Cardiac fibroblast (primary cell): ENCODE data around the gene ARPC5L.

Experiments
- DNase-seq, 2 donors: peaks; one replicate each; pipeline versions ENCODE4 v3.0.0 to v3.0.0-alpha.2; 2010; ENCODE audit warnings: low read depth in 2 of 2
- H3K4me3 ChIP-seq, 2 donors: replicated peaks in 1 of 2; 1 replicate in 1 of 2; 2 replicates in 1 of 2; pipeline ENCODE4 v1.5.1; 2011; ENCODE audit warnings: low read depth in 2 of 2, low read length in 2 of 2, mild to moderate bottlenecking in 2 of 2, moderate library complexity in 1 of 2
- CTCF ChIP-seq: IDR thresholded peaks from one replicate; pipeline ENCODE4 v1.5.1; 2011; ENCODE audit warnings: low read depth, mild to moderate bottlenecking, low read length, inconsistent platforms

The ARPC5L gene

DNA sequence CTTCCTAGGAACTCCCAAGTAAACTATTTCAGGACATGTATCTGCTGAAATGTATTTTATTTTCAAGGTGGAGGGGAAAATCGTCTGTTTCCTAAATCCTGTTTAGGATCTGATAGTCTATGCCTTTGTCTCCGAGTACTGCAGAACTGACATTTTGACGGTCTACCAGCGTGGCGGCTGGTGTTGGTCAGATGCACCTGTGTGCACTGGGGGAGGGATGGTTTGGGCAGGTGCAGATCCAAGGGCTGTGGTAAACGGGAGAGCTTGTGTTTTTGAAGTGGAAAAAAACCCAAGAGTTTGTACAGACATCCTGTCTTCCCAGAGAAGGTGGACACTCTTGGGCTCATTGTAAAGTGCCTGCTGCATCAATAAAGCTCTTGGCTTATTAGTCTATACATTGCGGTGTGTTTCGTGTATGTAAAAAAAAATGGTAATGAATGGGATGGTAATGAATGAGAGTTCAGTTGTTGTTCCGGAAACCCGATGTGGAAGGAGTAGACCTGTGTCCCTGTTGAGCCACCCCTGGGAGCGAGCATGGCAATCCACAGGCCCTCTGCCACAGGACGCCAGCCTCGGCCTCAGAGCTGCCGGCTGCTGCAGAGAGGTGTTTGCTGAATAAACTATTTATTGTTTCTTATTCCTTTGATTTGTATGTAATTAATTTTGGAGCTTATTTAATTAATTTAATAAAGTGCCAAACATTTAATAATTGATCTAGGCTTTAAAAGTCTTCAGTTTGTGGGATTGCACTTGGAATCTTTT, 15.3 kb downstream of the ARPC5L start:
- DNase-seq = no peak

GRCh38 chr9:124878021-124878420, 16.1 kb downstream of the ARPC5L start:
- no peak overlapping the region for H3K4me3 ChIP-seq
- no peak for DNase-seq
- no peak for TF ChIP-seq CTCF

More for the DNA sequence above, 15.3 kb downstream of the ARPC5L start:
- no peak overlapping the region for H3K4me3 ChIP-seq
- TF ChIP-seq CTCF = no peak

DNA sequence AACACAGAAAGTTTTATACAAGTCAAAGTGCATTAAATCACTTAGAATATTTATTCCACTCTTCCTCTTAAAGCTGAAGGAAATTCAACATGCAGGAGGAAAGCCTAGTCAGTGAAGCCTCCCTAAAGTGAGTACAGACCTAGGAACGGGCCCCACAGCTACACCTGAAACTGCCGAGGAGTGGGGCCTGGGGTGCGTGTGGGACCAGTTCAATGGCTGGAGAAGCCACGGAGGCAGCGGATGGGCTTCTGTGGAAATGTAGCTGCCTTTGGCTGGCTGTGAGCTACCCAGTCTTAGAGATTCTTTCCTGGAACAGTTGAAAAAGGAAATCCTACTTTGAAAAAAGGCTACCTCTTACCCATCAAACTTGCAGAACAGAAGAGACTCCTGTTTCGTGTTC, 16.6 kb downstream of the ARPC5L start:
- no peak for DNase-seq
- H3K4me3 ChIP-seq = no peak overlapping the region
- TF ChIP-seq CTCF = no peak

GRCh38 chr9:124879226-124879625, 17.3 kb downstream of the ARPC5L start:
- DNase-seq = no peak
- no peak overlapping the region for H3K4me3 ChIP-seq
- TF ChIP-seq CTCF = no peak

DNA sequence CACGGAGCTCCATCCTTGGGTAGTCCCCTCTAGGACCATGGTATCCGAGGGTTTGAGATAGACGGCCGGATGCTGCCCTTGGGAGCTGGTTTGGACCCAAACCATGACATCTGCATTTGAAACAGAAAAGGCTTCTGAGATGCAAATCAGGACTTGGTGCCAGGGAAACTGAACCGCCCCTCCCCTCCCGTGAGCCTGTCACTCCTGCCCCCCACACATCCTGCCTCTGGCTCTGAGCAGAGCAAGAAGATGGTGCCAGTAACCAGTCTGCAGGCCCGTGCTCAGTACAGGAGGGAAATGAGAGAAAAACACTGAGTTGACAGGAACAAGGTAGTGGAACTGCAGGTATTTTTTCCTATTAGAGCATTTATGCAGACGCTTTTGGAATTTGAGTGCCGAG, 18.6 kb downstream of the ARPC5L start:
- DNase-seq = no peak
- no peak for TF ChIP-seq CTCF
- H3K4me3 ChIP-seq = no peak overlapping the region

DNA sequence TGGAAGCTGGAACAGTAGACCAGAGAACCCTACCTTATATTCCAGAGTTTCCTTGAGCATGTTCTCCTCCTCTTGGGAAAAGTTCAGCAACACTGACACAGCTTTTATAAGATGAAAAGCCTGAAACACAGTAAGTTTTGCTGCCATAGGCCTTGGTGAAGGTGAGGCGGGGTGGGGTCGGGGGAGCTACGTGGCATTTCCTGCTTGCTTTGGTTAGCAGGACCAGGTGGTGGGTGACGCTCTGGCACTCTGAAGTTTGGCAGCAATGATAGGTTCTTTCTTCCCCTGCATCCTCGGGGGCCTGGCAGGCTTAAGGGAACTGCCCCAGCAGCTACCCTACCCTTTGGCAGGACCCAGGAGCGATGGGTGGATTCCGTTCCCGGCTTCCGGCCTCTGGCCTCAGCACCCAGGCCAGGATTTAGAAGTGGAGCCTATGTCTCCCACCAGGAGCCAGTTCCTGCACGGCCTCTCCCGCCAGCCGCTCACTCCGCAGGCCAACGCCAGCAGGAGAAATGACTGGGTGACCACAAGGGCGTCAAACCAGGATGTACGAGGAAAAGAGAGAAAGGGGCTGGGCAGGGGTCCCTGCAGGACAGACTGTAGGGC, 19.3 kb downstream of the ARPC5L start:
- DNase-seq = no peak
- TF ChIP-seq CTCF = no peak
- H3K4me3 ChIP-seq = no peak overlapping the region
